Mesodermal cell (in vitro differentiated cells): ENCODE data around the gene C10orf90.

ENCODE experiments used
- H3K27ac ChIP-seq: 2 replicates; pipeline ENCODE4 v1.7.0; 2013; ENCODE audit warnings: mild to moderate bottlenecking, low read depth, low read length, moderate library complexity; ENCODE audit not compliant: severe bottlenecking
- H3K36me3 ChIP-seq: 2 replicates; pipeline ENCODE4 v1.7.1; 2013; ENCODE audit warnings: mild to moderate bottlenecking, low read length, moderate library complexity; ENCODE audit not compliant: control insufficient read depth, insufficient read depth
- H3K4me1 ChIP-seq: one replicate; pipeline ENCODE4 v1.7.1; 2013; ENCODE audit warnings: mild to moderate bottlenecking, low read length; ENCODE audit not compliant: insufficient read depth, control insufficient read depth, poor library complexity, severe bottlenecking
- H3K4me3 ChIP-seq: 2 replicates; pipeline ENCODE4 v1.7.0; 2013; ENCODE audit warnings: low read length, control low read depth, mild to moderate bottlenecking; ENCODE audit not compliant: insufficient read depth, poor library complexity, severe bottlenecking; ENCODE audit errors: extremely low read depth
- H3K9me3 ChIP-seq: 2 replicates; pipeline ENCODE4 v1.7.1; 2013; ENCODE audit warnings: mild to moderate bottlenecking, low read length, moderate library complexity; ENCODE audit not compliant: control insufficient read depth
- WGBS, 2 experiments: methylation state at CpG; one replicate each; pipeline ENCODE4 v1.1.5; 2013; ENCODE audit warnings: missing lambda C conversion rate in 2 of 2; ENCODE audit not compliant: insufficient coverage in 2 of 2; 5-methylcytosine and 5-hydroxymethylcytosine counted together

C10orf90 gene

DNA sequence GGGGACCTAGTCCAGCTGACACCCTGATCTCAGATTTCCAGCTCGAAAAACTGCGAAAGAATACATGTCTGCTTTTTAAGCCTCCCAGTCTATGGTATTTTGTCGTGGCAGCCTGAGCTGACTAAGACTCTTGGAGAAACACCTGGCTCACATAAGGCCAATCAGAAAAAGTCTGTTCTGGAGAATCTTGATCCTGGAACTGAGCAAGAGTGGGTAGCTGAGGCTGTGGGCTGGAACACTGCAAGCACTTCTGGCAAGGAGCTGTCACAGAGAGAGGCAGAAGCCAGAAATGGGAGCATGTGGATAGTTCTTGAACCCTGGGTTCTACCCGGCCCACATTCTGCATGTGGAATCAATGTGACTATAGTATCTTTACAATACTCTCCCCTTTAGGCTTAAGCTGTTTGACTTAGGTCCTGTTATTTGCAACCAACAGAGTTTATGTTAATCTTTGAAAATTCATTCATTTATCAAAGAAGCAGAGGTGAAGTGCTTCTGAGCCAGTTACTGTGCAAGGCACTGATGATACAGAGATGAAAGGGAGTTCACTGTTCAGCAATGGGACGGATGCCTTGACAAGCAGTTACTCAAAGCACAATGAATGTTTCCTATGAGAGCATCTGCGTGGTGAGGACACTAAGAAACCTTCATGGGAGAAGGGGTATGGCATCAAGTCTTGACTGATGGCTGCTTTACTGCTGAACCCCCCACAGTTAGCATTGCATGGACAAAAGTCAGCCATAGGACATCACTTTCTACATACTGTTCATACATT, 4.4 kb upstream of the C10orf90 start:
- no peak overlapping the region for H3K4me3 ChIP-seq
- 74 to 82% methylated on average over 4 to 5 of the region's 6 CpGs for WGBS, 2 experiments

DNA sequence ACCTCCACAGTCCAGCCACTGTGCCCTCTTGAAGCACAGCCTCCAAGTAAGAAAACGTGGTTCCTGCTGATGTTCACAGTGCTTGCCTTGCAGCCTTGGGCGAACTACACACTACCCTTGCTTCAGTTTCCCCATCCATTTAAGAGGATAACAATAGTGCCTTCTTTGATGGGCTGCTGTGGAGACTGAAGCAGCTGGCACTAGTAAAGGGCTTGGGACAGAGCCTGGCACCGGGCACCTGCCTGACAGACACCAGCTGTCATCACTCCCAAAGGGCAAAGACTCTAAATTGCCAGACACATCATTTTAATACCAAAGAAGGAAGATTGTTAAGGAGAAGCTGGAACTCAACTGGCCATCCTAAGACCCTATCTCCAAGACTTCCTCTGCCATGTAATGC, 3.1 kb upstream of the C10orf90 start:
- 88% methylated on average over 2 of the region's 3 CpGs; no CpG with 5 or more reads in 1 of the 2 experiments for WGBS, 2 experiments

More for the DNA sequence above, 4.4 kb upstream of the C10orf90 start:
- Histone ChIP-seq H3K9me3 (no peaks in the 10 kb centered on the region), H3K36me3 (no peaks in the 10 kb centered on the region), H3K27ac (no peak overlapping the region), H3K4me1 (no peaks in the 10 kb centered on the region)

DNA sequence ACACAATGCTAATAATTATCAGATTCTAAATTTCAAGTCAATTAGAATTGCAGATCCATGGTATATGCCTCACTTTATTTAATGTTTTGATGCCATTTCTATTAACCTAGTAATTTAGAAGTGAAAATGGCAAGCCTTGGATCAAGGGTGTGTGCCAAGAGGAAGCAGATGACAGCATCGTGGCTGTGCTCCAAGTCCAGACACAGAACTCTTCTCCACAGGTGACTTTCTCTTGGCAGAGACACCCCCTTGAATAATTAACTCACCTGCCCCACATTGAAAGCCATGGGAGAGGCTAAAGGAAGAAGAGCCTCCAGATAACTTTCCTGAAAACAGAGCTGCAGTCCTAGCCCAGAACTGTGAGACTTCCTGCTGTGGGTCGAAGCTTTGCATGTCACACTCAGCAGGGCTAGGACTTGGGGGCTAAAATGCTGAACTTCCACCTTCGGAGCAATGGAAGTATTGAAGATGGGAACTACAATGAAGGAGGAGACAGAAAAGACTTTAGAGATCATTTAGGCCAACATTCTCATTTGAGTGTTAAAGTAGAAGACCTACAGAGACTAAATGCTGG, 996 bp upstream of the C10orf90 start:
- Histone ChIP-seq H3K4me3 (no peak overlapping the region), H3K27ac (no peak overlapping the region), H3K4me1 (no peaks in the 10 kb centered on the region), H3K36me3 (no peaks in the 10 kb centered on the region), H3K9me3 (no peaks in the 10 kb centered on the region)
- WGBS, 2 experiments = 47 to 72% methylated on average over 2 of the region's 3 CpGs

More for the DNA sequence above, 3.1 kb upstream of the C10orf90 start:
- no peaks in the 10 kb centered on the region for H3K9me3 ChIP-seq
- no peaks in the 10 kb centered on the region for H3K36me3 ChIP-seq
- H3K4me1 ChIP-seq = no peaks in the 10 kb centered on the region
- no peak overlapping the region for H3K27ac ChIP-seq
- no peak overlapping the region for H3K4me3 ChIP-seq

DNA sequence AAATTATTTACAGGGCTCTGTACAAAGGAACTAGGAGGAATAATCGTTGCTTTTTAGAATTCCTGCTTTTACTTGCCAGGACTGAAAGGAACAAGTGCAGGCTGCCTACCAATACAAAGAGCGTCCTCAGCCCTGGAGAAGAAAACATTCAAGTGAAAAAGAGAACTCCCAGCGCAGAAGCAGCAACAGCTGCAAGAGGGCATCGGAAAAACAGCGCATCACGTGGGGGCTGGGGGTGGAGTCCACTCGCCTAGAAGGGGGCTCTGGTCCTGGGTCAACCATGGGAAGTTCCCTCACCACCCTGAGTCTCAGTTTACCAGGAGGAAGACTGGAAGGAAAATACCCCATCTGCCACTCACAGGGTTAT, 385 bp upstream of the C10orf90 start:
- Histone ChIP-seq H3K4me3 (no peak overlapping the region), H3K4me1 (no peaks in the 10 kb centered on the region), H3K27ac (no peak overlapping the region), H3K36me3 (no peaks in the 10 kb centered on the region), H3K9me3 (no peaks in the 10 kb centered on the region)
- WGBS, 2 experiments = 72 to 78% methylated on average over 7 of the region's 7 CpGs

DNA sequence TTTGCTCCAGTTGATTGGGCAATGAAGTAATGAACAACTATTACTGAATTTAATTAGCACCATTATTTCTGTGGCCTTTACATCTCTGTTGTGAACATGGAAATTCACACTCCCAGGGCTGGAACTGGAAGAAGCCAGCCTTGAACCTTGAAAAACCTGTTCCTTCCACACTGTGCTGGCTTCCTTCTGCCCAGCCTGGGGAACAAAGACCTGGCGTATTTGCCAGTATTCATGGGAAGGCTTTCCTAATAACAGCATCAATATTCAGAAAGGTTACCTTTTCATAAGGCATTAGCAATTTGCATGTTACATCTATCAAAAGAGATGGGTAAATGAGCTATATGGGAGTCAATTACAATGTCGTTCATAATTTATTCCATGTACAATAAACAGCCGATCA, 1.3 kb downstream of the C10orf90 start:
- Histone ChIP-seq H3K36me3 (no peaks in the 10 kb centered on the region), H3K9me3 (no peaks in the 10 kb centered on the region), H3K4me3 (no peak overlapping the region), H3K27ac (no peak overlapping the region), H3K4me1 (no peaks in the 10 kb centered on the region)
- WGBS, 2 experiments = 80% methylated on average over 1 of the region's 3 CpGs; no CpG with 5 or more reads in 1 of the 2 experiments

DNA sequence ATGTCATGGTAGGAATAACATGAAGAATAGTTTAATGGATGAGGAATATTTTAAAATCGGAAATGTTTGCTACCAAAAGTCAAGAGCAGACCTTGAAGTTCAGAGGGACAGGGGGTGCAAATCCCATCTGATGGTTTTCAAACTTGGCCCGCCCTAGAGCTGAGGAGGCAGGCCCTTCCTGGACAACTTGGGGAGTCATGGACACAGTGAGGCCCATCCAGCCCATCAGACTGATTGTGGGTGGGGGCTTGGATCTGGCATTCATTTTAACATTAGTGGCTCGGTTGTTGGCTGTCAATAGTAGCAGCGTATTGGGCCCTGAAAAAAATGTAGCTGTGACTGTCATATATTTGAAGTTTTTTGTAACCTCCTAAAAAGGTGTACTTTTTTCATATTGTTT, 2.0 kb downstream of the C10orf90 start:
- no peaks in the 10 kb centered on the region for H3K4me1 ChIP-seq
- H3K9me3 ChIP-seq = no peaks in the 10 kb centered on the region
- H3K36me3 ChIP-seq = no peaks in the 10 kb centered on the region
- no peak overlapping the region for H3K4me3 ChIP-seq
- no peak overlapping the region for H3K27ac ChIP-seq
- WGBS, 2 experiments = 90 to 95% methylated on average over 2 to 3 of the region's 4 CpGs

DNA sequence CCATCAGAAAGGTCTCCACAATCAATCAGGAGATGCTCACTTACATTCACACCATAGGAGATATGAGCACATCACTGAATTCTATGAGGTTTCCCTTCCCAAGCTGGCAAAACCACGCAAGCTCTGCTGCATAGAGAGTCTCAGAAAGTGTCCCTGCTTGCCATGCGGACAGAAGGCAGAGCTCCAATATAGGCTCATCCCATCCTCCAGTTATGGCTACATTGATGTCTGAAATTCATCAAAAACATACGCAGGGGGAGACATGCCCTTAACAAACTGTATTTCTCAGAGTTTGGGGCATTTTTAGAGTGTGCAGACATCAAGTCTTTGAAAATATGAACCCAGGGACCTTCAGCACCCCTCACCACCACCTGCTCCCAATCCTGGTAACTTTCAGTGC, 2.9 kb downstream of the C10orf90 start:
- no peaks in the 10 kb centered on the region for H3K36me3 ChIP-seq
- no peak overlapping the region for H3K4me3 ChIP-seq
- 93 to 100% methylated on average over 3 of the region's 3 CpGs for WGBS, 2 experiments
- H3K9me3 ChIP-seq = no peaks in the 10 kb centered on the region
- no peaks in the 10 kb centered on the region for H3K4me1 ChIP-seq
- H3K27ac ChIP-seq = no peak overlapping the region

DNA sequence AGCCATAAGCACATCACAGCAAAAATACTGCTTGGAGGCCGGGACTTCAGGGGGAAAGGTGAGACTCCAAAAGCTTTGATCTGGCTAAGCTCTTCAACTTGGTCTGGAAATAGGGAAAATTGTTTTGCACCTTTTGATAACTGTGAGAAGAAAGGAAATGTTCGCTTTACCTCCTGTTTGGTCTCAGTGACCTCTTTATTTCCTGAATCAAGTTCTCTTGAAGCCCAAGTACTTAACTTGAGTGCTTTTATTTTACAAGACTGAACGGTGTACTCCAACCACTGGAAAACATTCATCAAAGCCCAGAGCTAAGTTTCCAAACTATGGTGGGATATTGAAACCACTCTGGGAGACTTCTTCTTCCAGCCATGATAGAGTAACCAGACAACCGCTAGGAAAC, 5.3 kb downstream of the C10orf90 start:
- no peak overlapping the region for H3K4me3 ChIP-seq
- no peaks in the 10 kb centered on the region for H3K36me3 ChIP-seq
- no peaks in the 10 kb centered on the region for H3K9me3 ChIP-seq
- WGBS, 2 experiments = 89 to 100% methylated on average over 1 to 3 of the region's 4 CpGs
- no peak overlapping the region for H3K27ac ChIP-seq
- H3K4me1 ChIP-seq = peaks cover 2% of the 10 kb centered on the region

DNA sequence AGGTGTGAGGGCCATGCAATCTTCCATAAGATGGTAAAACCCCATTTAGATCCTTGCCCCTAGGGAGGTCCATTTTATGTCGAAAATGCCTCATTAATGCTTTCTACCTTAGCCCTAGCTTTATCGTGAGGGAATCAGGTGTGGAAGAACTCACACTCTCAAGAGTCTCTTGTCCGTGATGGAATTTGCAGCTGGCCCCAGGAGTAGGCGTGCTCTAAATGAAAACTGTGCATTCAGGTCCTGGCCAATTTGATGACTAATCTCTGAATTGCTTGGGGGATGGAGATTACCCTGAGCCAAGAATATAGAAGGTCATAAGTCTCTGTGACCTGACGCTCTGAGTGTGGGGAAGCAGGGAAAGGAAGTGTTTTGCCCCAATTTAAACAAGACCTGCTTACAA, 6.6 kb downstream of the C10orf90 start:
- Histone ChIP-seq H3K27ac (no peak overlapping the region), H3K4me3 (no peak overlapping the region), H3K4me1 (peaks cover 2% of the 10 kb centered on the region), H3K36me3 (no peaks in the 10 kb centered on the region), H3K9me3 (no peaks in the 10 kb centered on the region)
- WGBS, 2 experiments = 90 to 94% methylated on average over 4 of the region's 5 CpGs

DNA sequence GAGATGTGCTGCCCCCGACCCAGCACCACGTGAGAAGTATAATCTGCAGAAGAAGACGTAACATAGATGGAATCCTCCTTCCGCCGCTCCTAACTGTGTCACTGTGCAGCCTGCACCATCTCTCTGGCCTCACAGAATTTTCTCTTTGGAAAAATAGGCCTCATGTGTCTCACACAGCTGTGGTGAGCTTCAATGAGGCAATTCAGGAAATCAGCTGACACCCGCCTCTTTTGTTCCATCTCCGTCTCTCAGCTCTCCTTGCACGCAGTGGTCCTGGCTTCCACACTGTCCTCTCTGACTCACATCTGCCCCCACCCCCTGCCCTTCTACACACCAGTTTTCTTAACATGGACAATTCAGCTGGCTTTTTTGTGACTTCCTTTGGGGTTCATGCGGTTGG, 7.2 kb downstream of the C10orf90 start:
- 82 to 88% methylated on average over 7 to 8 of the region's 9 CpGs for WGBS, 2 experiments
- H3K36me3 ChIP-seq = no peaks in the 10 kb centered on the region
- no peaks in the 10 kb centered on the region for H3K9me3 ChIP-seq
- no peak overlapping the region for H3K4me3 ChIP-seq
- peaks cover 2% of the 10 kb centered on the region for H3K4me1 ChIP-seq
- no peak overlapping the region for H3K27ac ChIP-seq

DNA sequence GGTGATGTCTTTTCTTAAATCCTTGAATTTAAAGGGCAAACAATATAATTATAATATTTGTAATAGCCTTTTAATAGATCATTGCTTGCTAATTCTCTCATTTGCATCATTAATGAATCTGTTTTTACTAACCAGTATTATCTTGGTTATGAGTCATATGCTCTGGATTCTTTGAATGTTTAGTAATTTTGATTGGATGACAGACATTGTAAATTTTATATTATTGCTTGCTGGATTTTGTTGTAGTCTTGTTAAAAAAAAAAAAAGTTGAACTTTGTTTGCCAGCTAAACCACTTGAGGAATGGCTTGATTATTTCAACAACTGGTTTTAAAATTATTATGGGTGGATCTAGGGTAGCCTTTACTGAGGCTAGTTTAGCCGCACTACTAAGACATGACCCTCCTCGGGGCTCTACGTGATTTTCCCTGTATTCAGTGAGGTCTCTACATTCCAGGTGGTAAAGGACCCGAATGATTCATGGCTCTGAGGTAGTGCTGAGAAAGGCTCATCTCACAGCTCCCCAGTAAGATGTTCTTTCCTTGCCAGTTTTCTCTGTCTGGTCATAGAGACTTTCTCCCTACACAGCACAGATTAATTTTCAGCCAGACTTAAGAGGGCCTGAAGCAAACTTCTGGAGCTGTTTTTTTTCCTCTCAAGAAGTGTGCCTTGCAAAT, 8.5 kb downstream of the C10orf90 start:
- no peaks in the 10 kb centered on the region for H3K9me3 ChIP-seq
- no peak overlapping the region for H3K4me3 ChIP-seq
- 94% methylated on average over 3 of the region's 4 CpGs; no CpG with 5 or more reads in 1 of the 2 experiments for WGBS, 2 experiments
- H3K4me1 ChIP-seq = peaks cover 2% of the 10 kb centered on the region
- no peaks in the 10 kb centered on the region for H3K36me3 ChIP-seq
- no peak overlapping the region for H3K27ac ChIP-seq
